ENCODE results near the gene P2RY6. TPM values are rescaled to one million over a fixed set of nuclear protein-coding genes. Genes with fewer than 3 reads are reported as not detected.
A peak's percentile ranks its signal among the peaks of the same experiment; 100 is the strongest.

P2RY6 gene
- total and polyA plus RNA-seq, 2 donors from 2014 or later, result 6.7 to 17.9 TPM

GRCh38 chr11:73297702-73298101, 25.6 kb downstream of the P2RY6 start:
- Histone ChIP-seq H3K9me3 (ENCODE audit: control insufficient read depth in 2 of 3, insufficient read depth in 1 of 3, low read length in 3 of 3) (no peaks in the 10 kb centered on the region), H3K36me3 (ENCODE audit: control insufficient read depth in 2 of 3, insufficient read depth in 3 of 3, low read length in 3 of 3) (no peaks in the 10 kb centered on the region), H3K27ac (ENCODE audit: low read depth in 2 of 2, low read length in 2 of 2) (no peak overlapping the region), H3K9ac (ENCODE audit: low read length in 3 of 3) (no peak overlapping the region), H3K4me1 (ENCODE audit: control insufficient read depth in 2 of 3, insufficient read depth in 2 of 3, low read depth in 1 of 3, low read length in 3 of 3) (no peaks in the 10 kb centered on the region), H3K27me3 (ENCODE audit: control insufficient read depth, insufficient read depth, low read length) (no peaks in the 10 kb centered on the region), H3K4me3 (ENCODE audit: low read length in 3 of 3) (no peak overlapping the region)
- intact Hi-C loops (cut with DNase I), result loop anchor here (10.0 kb wide), 1 partner anchor 97 kb away; no protein-coding TSS in a partner anchor
- DNase-seq (no peak), FAIRE-seq (no peak)
- no peak for TF ChIP-seq CTCF (IDR thresholded peaks at IDR 0.05; ENCODE audit: borderline replicate concordance, extremely low read depth, insufficient read depth)

GRCh38 chr11:73298233-73298632, 26.1 kb downstream of the P2RY6 start:
- H3K27ac ChIP-seq (ENCODE audit: low read depth in 2 of 2, low read length in 2 of 2), result no peak overlapping the region
- no peaks in the 10 kb centered on the region for H3K9me3 ChIP-seq (ENCODE audit: control insufficient read depth in 2 of 3, insufficient read depth in 1 of 3, low read length in 3 of 3)
- H3K27me3 ChIP-seq (ENCODE audit: control insufficient read depth, insufficient read depth, low read length), result no peaks in the 10 kb centered on the region
- no peak overlapping the region for H3K4me3 ChIP-seq (ENCODE audit: low read length in 3 of 3)
- FAIRE-seq, result no peak
- intact Hi-C loops (cut with DNase I), result loop anchor here (10.0 kb wide), 1 partner anchor 97 kb away; no protein-coding TSS in a partner anchor
- peak in 1 of 5 donors; percentile 35 for DNase-seq
- no peaks in the 10 kb centered on the region for H3K4me1 ChIP-seq (ENCODE audit: control insufficient read depth in 2 of 3, insufficient read depth in 2 of 3, low read depth in 1 of 3, low read length in 3 of 3)
- no peaks in the 10 kb centered on the region for H3K36me3 ChIP-seq (ENCODE audit: control insufficient read depth in 2 of 3, insufficient read depth in 3 of 3, low read length in 3 of 3)
- no peak for TF ChIP-seq CTCF (IDR thresholded peaks at IDR 0.05; ENCODE audit: borderline replicate concordance, extremely low read depth, insufficient read depth)
- no peak overlapping the region for H3K9ac ChIP-seq (ENCODE audit: low read length in 3 of 3)

GRCh38 chr11:73299751-73300150, 27.6 kb downstream of the P2RY6 start:
- FAIRE-seq (no peak), DNase-seq (peak in 1 of 5 donors; percentile 29)

More at GRCh38 chr11:73299751-73300150, 27.6 kb downstream of the P2RY6 start:
- H3K4me3 ChIP-seq (ENCODE audit: low read length in 3 of 3), result no peak overlapping the region
- H3K9me3 ChIP-seq (ENCODE audit: control insufficient read depth in 2 of 3, insufficient read depth in 1 of 3, low read length in 3 of 3), result no peaks in the 10 kb centered on the region
- no peaks in the 10 kb centered on the region for H3K4me1 ChIP-seq (ENCODE audit: control insufficient read depth in 2 of 3, insufficient read depth in 2 of 3, low read depth in 1 of 3, low read length in 3 of 3)
- H3K27ac ChIP-seq (ENCODE audit: low read depth in 2 of 2, low read length in 2 of 2), result no peak overlapping the region
- no peak overlapping the region for H3K9ac ChIP-seq (ENCODE audit: low read length in 3 of 3)
- TF ChIP-seq CTCF (IDR thresholded peaks at IDR 0.05; ENCODE audit: borderline replicate concordance, extremely low read depth, insufficient read depth), result no peak
- no peaks in the 10 kb centered on the region for H3K27me3 ChIP-seq (ENCODE audit: control insufficient read depth, insufficient read depth, low read length)
- intact Hi-C loops (cut with DNase I), result loop anchor here (10.0 kb wide), 1 partner anchor 95 kb away; no protein-coding TSS in a partner anchor
- H3K36me3 ChIP-seq (ENCODE audit: control insufficient read depth in 2 of 3, insufficient read depth in 3 of 3, low read length in 3 of 3), result no peaks in the 10 kb centered on the region

Measured in kidney (tissue), 14 donors.